ENCODE data around the gene TUBA8. TPM values are rescaled to one million over a fixed set of nuclear protein-coding genes. Genes with fewer than 3 reads are reported as not detected.
A peak's percentile ranks its signal among the peaks of the same experiment; 100 is the strongest.

TUBA8 gene
- total RNA-seq, 1 experiment from 2014 or later: 0.42 TPM

DNA sequence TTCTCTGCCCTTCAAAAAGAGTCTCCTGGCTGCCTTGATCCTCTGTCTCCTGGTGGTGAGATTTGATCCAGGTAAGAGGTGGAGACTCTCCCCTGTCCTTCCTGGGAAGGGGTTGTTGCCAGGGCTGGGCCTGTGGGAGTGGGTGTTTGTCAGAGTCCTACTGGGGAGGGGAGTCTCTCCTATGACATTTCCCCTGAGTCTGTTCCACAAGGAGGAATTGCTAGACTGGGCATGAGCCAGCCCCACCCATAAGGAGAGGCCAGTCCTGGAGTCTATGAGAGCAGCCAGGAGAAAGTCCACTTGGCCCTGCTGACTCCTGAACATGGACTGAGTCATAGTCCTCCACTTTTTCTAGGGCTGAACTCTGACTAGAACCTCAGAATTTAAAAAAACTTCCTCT is 25.4 kb upstream of the TUBA8 start:
- no peaks in the 10 kb centered on the region for H3K27me3 ChIP-seq (replicated peaks)
- H3K4me1 ChIP-seq (replicated peaks): no peaks in the 10 kb centered on the region
- no peak overlapping the region for H3K27ac ChIP-seq
- DNase-seq (ENCODE audit: low read depth in 1 of 2, low spot score in 2 of 2): no peak
- peaks cover 91% of the 10 kb centered on the region for H3K36me3 ChIP-seq
- no peaks in the 10 kb centered on the region for H3K9me3 ChIP-seq (replicated peaks)
- no peak overlapping the region for H3K4me3 ChIP-seq

DNA sequence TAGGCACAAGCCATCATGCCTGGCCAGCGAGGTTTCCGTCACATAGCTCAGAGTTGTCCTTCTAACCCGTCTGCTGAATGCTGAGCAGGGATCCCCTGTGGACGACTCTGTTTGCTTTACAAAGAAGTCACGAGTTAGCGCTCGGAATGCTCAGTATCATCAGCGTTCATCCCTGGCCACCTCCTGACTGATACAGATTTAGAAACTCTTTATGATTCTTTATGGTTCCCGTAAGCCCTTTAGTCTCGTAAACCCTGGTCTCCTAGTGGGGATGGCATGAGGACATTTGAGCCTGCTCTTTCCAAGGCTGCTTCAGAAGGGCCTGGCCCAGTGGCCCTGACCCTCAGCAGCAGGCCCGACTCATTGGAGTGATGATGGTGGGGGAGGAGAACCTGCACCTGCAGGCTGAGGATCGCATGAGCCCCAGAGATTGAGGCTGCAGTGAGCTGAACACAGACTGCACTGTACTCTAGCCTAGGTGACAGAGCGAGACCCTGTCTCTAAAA is 23.2 kb upstream of the TUBA8 start:
- H3K4me1 ChIP-seq (replicated peaks): peaks cover 12% of the 10 kb centered on the region
- no peak for DNase-seq (ENCODE audit: low read depth in 1 of 2, low spot score in 2 of 2)
- no peak overlapping the region for H3K27ac ChIP-seq
- H3K36me3 ChIP-seq: peaks cover 75% of the 10 kb centered on the region
- no peaks in the 10 kb centered on the region for H3K27me3 ChIP-seq (replicated peaks)
- no peak overlapping the region for H3K4me3 ChIP-seq
- no peaks in the 10 kb centered on the region for H3K9me3 ChIP-seq (replicated peaks)

DNA sequence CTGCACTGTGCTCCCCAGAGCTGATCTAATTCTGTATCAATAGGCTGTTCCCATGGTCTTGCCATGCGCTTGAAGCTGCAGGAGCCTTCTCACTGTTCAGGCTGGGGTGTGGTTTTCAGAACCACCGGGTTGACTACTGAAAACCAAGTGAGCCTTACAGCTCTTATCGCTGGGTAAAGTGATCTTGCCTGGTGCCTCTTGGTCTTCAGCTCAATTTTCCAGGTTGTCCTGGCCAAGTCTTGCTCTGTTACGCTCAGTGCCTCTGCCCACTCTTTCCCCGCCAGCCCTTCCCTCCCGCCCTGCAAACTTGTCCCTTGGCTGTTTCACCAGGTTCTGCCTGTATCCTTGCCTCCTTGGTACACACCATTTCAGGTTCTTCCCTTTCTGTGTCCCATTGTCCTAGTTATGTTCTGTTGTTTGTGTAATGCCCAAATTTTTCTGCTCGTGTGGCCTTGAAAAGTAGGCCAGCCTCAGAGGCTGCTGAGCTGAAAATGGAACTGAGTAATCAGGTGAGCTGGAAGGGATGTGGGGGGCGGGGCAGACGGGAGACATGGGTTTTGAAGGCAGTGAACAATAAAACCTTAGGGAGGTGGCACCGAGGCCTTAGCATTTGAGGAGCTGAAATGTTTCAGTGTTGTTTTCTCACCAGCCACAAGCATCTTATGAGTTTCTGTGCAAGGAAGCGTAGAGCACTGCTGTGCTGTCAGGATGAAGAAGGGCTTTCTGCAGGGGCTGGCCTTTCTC is 21.6 kb upstream of the TUBA8 start:
- no peak overlapping the region for H3K27ac ChIP-seq
- H3K36me3 ChIP-seq: peaks cover 59% of the 10 kb centered on the region
- H3K9me3 ChIP-seq (replicated peaks): no peaks in the 10 kb centered on the region
- H3K4me1 ChIP-seq (replicated peaks): peaks cover 15% of the 10 kb centered on the region
- no peak for DNase-seq (ENCODE audit: low read depth in 1 of 2, low spot score in 2 of 2)
- no peak overlapping the region for H3K4me3 ChIP-seq
- H3K27me3 ChIP-seq (replicated peaks): no peaks in the 10 kb centered on the region

DNA sequence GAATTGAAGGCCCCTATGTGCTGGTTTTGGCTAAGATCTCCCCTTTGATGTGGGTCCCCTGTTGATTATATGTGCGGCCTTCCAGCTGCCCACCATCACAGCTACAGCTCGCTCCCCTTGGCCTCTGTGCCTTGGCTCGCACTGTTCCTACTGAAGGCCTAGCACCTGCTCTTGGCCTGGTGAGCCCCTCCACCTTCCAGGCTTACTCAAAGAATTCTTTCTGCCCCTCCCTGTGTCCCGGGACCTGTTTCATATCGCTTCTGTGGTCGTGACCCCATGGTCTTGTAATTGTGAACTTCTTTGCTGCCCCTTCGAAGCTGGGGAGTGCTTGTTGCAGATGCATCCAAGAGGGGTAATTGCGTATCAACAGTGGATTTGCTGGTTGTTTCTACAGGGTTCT is 20.3 kb upstream of the TUBA8 start:
- no peak overlapping the region for H3K27ac ChIP-seq
- no peak for DNase-seq (ENCODE audit: low read depth in 1 of 2, low spot score in 2 of 2)
- peaks cover 46% of the 10 kb centered on the region for H3K36me3 ChIP-seq
- peaks cover 15% of the 10 kb centered on the region for H3K4me1 ChIP-seq (replicated peaks)
- no peaks in the 10 kb centered on the region for H3K27me3 ChIP-seq (replicated peaks)
- no peak overlapping the region for H3K4me3 ChIP-seq
- H3K9me3 ChIP-seq (replicated peaks): no peaks in the 10 kb centered on the region

DNA sequence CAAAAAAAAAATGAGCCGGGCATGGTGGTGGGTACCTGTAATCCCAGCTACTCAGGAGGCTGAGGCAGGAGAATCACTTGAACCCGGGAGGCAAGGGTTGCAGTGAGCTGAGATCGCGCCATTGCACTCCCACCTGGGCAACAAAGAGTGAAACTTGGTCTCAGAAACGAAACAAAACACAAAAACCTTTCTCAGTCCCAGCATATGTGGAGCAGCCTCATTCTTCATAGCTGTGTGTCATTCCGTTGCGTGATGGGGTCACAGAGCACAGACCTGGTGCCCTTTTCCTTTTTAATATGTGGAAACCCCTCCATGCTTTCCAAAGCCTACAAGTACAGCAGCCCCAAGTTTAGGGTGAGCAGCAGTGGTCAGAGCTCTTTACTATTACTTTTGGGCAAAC is 19.1 kb upstream of the TUBA8 start:
- Histone ChIP-seq H3K9me3 (replicated peaks) (no peaks in the 10 kb centered on the region), H3K27ac (peak overlapping the region; percentile 72), H3K4me1 (replicated peaks) (peaks cover 15% of the 10 kb centered on the region), H3K27me3 (replicated peaks) (no peaks in the 10 kb centered on the region), H3K36me3 (peaks cover 37% of the 10 kb centered on the region), H3K4me3 (peak overlapping the region; percentile 25)
- no peak for DNase-seq (ENCODE audit: low read depth in 1 of 2, low spot score in 2 of 2)

DNA sequence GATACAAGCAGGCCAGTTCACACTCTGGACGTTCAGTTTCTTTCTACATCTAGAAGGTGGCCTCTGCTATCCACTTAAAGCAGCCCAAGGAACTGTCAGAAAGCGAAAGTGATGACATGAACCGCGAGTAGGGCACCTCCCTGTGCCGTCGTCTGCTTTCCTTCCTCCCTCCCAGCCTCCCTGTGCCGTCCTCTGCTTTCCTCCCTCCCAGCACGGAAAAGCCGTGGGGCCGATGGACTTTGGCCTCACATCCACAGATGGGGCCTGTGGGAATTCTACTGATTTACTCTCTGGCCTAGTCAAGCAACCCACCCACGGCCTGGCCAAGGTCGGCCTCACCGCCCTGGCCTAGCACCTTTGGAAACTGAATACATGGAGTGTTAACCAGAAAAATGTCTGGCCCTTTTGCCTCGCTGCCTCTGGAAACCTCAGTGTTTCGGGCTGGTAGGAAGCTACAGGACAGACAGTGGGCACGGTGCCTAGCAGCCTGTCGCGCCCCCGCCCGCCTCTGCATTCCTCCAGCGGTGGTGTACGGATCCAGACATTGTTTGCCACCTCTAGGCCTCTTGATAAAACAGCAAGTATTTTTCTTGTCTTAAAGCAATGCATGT is 18.6 kb upstream of the TUBA8 start:
- no peaks in the 10 kb centered on the region for H3K9me3 ChIP-seq (replicated peaks)
- H3K27ac ChIP-seq: peak overlapping the region; percentile 72
- peak; percentile 72 to 80 for DNase-seq (ENCODE audit: low read depth in 1 of 2, low spot score in 2 of 2)
- H3K4me1 ChIP-seq (replicated peaks): peaks cover 15% of the 10 kb centered on the region
- no peaks in the 10 kb centered on the region for H3K27me3 ChIP-seq (replicated peaks)
- H3K36me3 ChIP-seq: peaks cover 35% of the 10 kb centered on the region
- H3K4me3 ChIP-seq: peak overlapping the region; percentile 25

DNA sequence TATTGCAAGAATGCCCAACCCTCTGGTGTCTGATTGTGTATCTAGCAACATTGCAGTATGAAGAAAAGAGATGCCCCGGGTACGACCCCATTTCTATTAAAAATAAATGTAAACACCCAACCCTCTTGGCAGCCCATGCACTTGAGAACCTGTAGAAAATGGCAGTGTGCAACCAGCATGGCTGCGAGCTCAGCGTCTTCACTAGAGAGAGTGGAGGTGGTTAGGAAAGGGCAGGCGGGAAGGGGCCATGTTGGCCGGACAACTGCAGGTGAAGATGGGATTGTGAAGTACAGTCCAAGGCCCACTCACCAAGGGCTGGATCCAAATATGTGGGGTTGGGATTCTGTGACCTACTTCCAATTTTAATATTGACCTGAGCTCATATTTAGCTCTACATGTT is 16.9 kb upstream of the TUBA8 start:
- DNase-seq (ENCODE audit: low read depth in 1 of 2, low spot score in 2 of 2): no peak
- H3K4me1 ChIP-seq (replicated peaks): peaks cover 15% of the 10 kb centered on the region
- peaks cover 18% of the 10 kb centered on the region for H3K36me3 ChIP-seq
- no peaks in the 10 kb centered on the region for H3K27me3 ChIP-seq (replicated peaks)
- H3K4me3 ChIP-seq: no peak overlapping the region
- H3K27ac ChIP-seq: no peak overlapping the region
- no peaks in the 10 kb centered on the region for H3K9me3 ChIP-seq (replicated peaks)

DNA sequence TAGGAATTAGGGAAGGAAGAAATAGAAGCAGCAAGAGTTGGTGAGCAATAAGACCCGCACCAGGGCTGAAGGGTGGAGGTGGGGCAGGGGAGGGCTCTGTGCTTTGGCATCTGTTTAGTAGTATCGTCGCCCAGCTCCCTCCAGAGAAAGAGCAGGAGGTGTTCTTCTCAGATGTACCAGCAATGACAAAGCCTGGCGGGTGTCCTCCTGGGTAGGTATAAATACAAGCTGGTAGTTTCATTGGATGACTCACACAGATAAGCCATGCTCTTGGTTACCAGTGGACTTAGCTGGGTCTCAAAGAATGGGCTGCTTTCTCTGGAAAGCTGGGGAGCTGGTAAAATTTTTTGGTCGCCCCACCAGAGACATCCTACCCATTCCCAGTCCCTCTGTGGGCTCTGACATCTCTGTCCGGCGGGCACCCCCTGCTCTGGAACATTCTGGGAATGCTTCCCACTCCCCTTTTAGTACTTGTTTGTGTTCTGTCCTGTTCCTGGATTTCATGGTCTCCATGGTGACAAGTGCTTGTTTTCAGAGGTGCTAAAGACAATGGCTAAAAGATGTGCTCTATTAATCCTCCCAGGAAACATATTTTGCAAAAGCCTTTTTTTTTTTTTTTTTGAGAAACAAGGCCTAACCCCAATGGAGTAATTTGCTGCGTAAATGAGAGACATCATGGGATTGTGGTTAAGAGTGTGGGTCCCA is 15.4 kb upstream of the TUBA8 start:
- H3K4me3 ChIP-seq: no peak overlapping the region
- H3K4me1 ChIP-seq (replicated peaks): peaks cover 15% of the 10 kb centered on the region

DNA sequence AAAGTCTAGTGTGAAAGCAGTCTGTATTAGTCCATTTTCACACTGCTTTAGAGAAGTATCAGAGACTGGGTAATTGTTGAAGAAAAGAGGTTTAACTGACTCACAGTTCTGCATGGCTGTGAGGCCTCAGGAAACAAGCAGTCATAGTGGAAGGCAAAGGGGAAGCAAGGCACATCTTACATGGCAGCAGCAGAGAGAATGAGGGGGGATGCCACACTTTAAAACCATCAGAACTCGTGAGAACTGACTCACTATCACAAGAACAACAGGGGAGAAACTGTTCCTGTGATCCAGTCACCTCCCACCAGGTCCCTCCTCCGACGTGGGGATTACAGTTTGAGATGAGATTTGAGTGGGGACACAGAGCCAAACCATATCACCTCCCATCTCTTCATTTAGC is 13.8 kb upstream of the TUBA8 start:
- Histone ChIP-seq H3K4me3 (no peak overlapping the region), H3K4me1 (replicated peaks) (peaks cover 7% of the 10 kb centered on the region), H3K27ac (no peak overlapping the region), H3K27me3 (replicated peaks) (no peaks in the 10 kb centered on the region), H3K9me3 (replicated peaks) (no peaks in the 10 kb centered on the region), H3K36me3 (peaks cover 7% of the 10 kb centered on the region)
- no peak for DNase-seq (ENCODE audit: low read depth in 1 of 2, low spot score in 2 of 2)

More for the DNA sequence above, 15.4 kb upstream of the TUBA8 start:
- Histone ChIP-seq H3K27ac (no peak overlapping the region), H3K36me3 (peaks cover 8% of the 10 kb centered on the region), H3K27me3 (replicated peaks) (no peaks in the 10 kb centered on the region), H3K9me3 (replicated peaks) (no peaks in the 10 kb centered on the region)
- DNase-seq (ENCODE audit: low read depth in 1 of 2, low spot score in 2 of 2): no peak

DNA sequence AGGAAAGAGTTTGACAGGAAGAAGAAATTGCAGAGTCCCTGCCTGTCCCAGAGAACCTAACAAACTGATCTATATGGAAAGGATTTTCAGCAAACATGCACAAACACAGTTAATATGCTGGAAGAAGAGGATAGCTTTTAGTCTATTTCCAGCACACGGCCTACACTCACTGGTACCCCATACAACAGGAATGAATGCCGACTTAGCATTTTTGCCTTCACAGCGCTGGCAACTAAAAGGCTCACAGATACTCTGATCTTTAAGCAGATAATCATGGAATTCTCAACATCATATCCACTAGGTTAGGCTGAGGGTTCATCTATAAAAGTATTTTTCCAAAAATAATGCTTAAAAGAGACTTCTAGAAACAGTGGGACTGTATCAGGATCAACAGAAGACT is 9.8 kb upstream of the TUBA8 start:
- Histone ChIP-seq H3K27me3 (replicated peaks) (no peaks in the 10 kb centered on the region), H3K4me3 (no peak overlapping the region), H3K36me3 (peaks cover 7% of the 10 kb centered on the region), H3K9me3 (replicated peaks) (no peaks in the 10 kb centered on the region), H3K4me1 (replicated peaks) (peaks cover 6% of the 10 kb centered on the region), H3K27ac (no peak overlapping the region)
- no peak for DNase-seq (ENCODE audit: low read depth in 1 of 2, low spot score in 2 of 2)

DNA sequence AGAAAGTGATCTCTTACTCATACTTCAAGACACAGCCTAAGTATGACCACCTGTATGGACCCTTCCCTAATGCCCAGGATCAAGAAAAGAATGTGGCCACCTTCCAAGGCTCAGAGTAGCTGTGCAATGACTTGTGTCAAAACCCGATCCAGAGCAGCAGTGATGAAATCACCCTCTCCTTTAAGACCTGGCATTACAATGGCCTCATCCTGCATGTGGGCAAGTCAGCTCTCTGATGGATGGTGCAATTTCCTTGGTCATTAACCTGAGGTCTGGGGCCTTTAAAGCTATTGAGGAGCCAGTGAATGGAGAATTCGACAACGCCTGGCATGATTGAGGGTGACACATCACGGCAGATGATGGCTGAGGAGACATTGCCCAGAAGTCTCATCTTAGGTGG is 9.1 kb upstream of the TUBA8 start:
- H3K4me3 ChIP-seq: no peak overlapping the region
- H3K36me3 ChIP-seq: peaks cover 4% of the 10 kb centered on the region
- peaks cover 6% of the 10 kb centered on the region for H3K4me1 ChIP-seq (replicated peaks)
- H3K9me3 ChIP-seq (replicated peaks): no peaks in the 10 kb centered on the region
- H3K27ac ChIP-seq: no peak overlapping the region
- no peaks in the 10 kb centered on the region for H3K27me3 ChIP-seq (replicated peaks)
- no peak for DNase-seq (ENCODE audit: low read depth in 1 of 2, low spot score in 2 of 2)

DNA sequence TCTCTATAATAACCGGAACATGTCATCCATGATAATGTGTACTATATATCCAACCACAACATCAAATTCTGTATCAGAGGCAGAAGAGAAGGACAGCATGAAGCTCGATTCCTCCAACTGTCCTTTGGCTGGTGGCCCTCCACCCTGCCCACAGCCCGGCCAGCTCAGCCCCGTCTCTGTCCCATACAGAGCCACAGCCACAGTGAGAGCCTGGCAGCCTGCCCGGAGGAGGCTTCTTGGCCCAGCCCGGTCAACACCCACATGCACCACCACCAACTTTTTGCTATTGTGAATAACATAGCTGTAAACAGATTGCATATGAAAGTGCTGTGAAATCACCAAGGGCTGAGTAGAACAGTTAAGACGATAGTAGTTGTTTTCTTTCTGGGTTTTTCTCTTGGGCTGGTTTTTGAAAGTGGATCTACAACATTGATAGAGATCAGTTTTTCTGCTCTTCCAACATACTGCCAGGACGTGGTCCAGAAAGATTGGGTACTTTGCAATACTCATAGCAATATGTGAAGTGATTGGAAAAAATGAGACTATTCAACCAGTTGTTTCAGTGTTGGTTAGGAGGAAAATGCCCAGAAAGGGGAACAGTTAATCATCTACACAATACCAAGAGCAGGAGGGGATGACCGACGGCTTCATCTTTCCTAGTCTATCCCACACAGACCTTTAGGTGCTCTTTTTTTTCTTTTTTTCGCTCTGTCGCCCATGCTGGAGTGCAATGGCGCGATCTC is 6.9 kb upstream of the TUBA8 start:
- no peaks in the 10 kb centered on the region for H3K27me3 ChIP-seq (replicated peaks)
- H3K4me1 ChIP-seq (replicated peaks): peaks cover 6% of the 10 kb centered on the region
- H3K27ac ChIP-seq: no peak overlapping the region
- peaks cover 4% of the 10 kb centered on the region for H3K36me3 ChIP-seq
- no peak for DNase-seq (ENCODE audit: low read depth in 1 of 2, low spot score in 2 of 2)
- H3K4me3 ChIP-seq: no peak overlapping the region
- no peaks in the 10 kb centered on the region for H3K9me3 ChIP-seq (replicated peaks)

DNA sequence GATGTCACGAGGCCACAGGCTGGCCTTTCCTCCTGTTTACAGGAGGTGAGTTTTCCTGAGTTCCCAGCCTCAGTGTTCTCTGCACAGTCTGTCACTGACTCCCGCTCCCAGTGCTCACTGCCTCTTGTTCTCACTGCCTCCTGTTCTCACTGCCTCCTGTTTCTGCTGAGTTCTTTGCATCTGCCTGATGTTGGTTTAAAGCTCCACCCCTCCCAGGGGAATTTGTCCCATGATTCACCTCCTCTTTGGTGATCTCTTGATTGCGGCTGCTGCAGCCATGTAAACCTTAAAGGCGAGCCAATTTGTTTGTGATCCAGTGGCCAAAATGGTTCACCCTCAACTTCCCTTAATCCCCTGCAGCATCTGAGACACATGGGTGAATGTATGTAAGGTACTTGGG is 6.0 kb upstream of the TUBA8 start:
- Histone ChIP-seq H3K27ac (no peak overlapping the region), H3K36me3 (peaks cover 4% of the 10 kb centered on the region), H3K4me1 (replicated peaks) (peaks cover 6% of the 10 kb centered on the region), H3K27me3 (replicated peaks) (no peaks in the 10 kb centered on the region), H3K9me3 (replicated peaks) (no peaks in the 10 kb centered on the region), H3K4me3 (no peak overlapping the region)
- DNase-seq (ENCODE audit: low read depth in 1 of 2, low spot score in 2 of 2): no peak
